Lower lobe of right lung (tissue), 2 donors: Measurements from ENCODE around the gene DNAJC6. TPM values are rescaled to one million over a fixed set of nuclear protein-coding genes. Genes with fewer than 3 reads are reported as not detected.
"Not testable (repeated sequence)": the region's sequence is repeated elsewhere in the genome, so short reads cannot be mapped to it uniquely, and the experiment has no call there.

ENCODE experiments used
- ATAC-seq, 2 donors: fragments of 200-7000 bp; cut with Tn5 transposase; one replicate each; pipeline ENCODE4 v1.9.1; 2020 to 2022; ENCODE audit warnings: mild to moderate bottlenecking in 2 of 2, moderate library complexity in 2 of 2
- DNase-seq: peaks from one replicate; pipeline ENCODE4 v3.0.0-alpha.2; 2020
- H3K27ac ChIP-seq: fragments of 200-600 bp; one replicate; pipeline ENCODE4 v1.8.0; 2022
- H3K27me3 ChIP-seq: fragments of 200-600 bp; one replicate; pipeline ENCODE4 v1.8.0; 2022; ENCODE audit warnings: low read depth
- H3K36me3 ChIP-seq: fragments of 200-600 bp; one replicate; pipeline ENCODE4 v1.8.0; 2022; ENCODE audit warnings: mild to moderate bottlenecking
- H3K4me1 ChIP-seq: fragments of 200-600 bp; one replicate; pipeline ENCODE4 v1.8.0; 2022
- H3K4me3 ChIP-seq: fragments of 200-600 bp; one replicate; pipeline ENCODE4 v1.8.0; 2022; ENCODE audit warnings: mild to moderate bottlenecking
- H3K9me3 ChIP-seq: fragments of 200-600 bp; one replicate; pipeline ENCODE4 v1.8.0; 2022
- intact Hi-C: fragments of 100-400 bp; cut with DNase I; formaldehyde crosslinking; loops from one replicate; pipeline ENCODE4 v1.11.0; 2022
- total RNA-seq: library from RNA; stranded (reverse); fragmentation: NEBNext Ultra II Directional; extraction: Animal tissue kit (Norgen Biotek cat#: 25700); gene quantifications from one replicate; pipeline ENCODE4 v1.2.1, GENCODE V29; 2021
- TF ChIP-seq, protein P1 (sequence below): fragments of 200-600 bp; IDR thresholded peaks from one replicate; pipeline ENCODE4 v1.8.0; 2022; ENCODE audit warnings: antibody characterized with exemption, mild to moderate bottlenecking
- donor health status: DM: no; HTN: yes; CAD: no; lungs with severe emphysema.

DNAJC6 gene
- total RNA-seq, 1 donor from 2014 or later, result 10.5 TPM

DNA sequence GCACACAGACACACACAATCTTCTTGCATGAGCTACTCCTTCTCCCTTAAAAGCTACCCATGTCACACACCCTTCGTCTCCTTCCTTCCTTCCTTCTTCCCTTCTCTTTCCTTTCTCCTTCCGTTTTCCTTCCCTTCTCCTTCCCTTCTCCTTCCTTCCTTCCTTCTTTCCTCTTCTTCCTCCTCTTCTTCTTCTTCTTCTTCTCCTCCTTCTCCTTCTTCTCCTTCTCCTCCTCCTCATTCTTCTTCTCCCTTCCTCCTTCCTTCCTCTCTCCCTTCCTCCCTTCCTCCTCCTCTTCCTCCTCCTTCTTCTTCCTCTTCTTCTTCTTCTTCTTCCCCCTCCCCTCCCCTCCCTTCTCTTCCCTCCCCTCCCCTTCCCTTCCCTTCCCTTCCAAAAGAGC, 59.1 kb downstream of the DNAJC6 start:
- DNase-seq (no peak), ATAC-seq (no peak)
- no peaks in the 10 kb centered on the region for H3K4me1 ChIP-seq
- H3K4me3 ChIP-seq, result no peak overlapping the region
- intact Hi-C loops, result no loop called here
- H3K27me3 ChIP-seq, result no peaks in the 10 kb centered on the region
- TF ChIP-seq, protein P1, sequence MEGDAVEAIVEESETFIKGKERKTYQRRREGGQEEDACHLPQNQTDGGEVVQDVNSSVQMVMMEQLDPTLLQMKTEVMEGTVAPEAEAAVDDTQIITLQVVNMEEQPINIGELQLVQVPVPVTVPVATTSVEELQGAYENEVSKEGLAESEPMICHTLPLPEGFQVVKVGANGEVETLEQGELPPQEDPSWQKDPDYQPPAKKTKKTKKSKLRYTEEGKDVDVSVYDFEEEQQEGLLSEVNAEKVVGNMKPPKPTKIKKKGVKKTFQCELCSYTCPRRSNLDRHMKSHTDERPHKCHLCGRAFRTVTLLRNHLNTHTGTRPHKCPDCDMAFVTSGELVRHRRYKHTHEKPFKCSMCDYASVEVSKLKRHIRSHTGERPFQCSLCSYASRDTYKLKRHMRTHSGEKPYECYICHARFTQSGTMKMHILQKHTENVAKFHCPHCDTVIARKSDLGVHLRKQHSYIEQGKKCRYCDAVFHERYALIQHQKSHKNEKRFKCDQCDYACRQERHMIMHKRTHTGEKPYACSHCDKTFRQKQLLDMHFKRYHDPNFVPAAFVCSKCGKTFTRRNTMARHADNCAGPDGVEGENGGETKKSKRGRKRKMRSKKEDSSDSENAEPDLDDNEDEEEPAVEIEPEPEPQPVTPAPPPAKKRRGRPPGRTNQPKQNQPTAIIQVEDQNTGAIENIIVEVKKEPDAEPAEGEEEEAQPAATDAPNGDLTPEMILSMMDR, result no peak
- no peak overlapping the region for H3K27ac ChIP-seq
- H3K36me3 ChIP-seq, result no peaks in the 10 kb centered on the region
- H3K9me3 ChIP-seq, result no peaks in the 10 kb centered on the region

DNA sequence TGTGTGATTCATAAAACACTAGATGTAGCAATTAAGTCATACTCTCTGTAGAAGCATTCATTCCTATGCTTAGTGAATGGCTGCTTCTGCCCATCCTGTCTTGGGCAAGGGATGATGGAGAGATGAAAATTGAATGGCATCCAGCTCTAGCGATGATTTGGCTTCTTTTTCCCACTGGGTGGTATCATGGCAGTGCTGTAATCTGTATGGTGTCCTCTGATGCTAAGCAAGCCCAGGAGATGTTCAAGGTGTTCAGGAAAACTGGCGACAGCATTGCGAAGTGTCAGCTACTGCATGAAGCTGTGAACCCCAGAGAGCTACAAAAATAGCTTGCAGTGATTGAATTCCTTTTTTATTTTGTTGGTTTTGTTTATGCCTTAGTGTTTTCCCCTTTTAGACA, 62.2 kb downstream of the DNAJC6 start:
- H3K36me3 ChIP-seq, result no peaks in the 10 kb centered on the region
- DNase-seq (no peak), ATAC-seq (no peak)
- intact Hi-C loops, result no loop called here
- H3K4me3 ChIP-seq, result no peak overlapping the region
- TF ChIP-seq, protein P1, result no peak
- H3K4me1 ChIP-seq, result no peaks in the 10 kb centered on the region
- no peaks in the 10 kb centered on the region for H3K27me3 ChIP-seq
- no peaks in the 10 kb centered on the region for H3K9me3 ChIP-seq
- H3K27ac ChIP-seq, result no peak overlapping the region

DNA sequence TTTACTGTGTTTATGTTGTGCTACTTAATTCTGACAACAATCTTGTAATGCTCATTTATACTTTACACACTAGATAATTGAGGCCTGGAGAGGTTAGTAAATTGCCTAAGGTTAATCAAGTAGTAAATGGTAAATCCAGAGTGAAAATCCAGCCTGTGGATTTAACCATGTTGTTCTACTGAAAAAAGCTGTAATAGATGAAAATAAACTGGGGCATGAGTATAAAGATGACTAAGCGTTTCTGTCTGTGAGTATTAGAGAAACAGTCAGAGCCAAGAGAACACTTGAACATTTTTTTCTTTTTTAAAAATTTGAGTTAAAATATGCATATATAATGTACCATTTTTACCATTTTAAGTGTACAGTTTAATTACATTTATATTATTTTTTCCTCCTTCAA, 63.2 kb downstream of the DNAJC6 start:
- H3K27ac ChIP-seq, result no peak overlapping the region
- no peaks in the 10 kb centered on the region for H3K36me3 ChIP-seq
- no peak for DNase-seq
- no peaks in the 10 kb centered on the region for H3K9me3 ChIP-seq
- H3K4me1 ChIP-seq, result no peaks in the 10 kb centered on the region
- no peak for ATAC-seq
- TF ChIP-seq, protein P1, result no peak
- H3K27me3 ChIP-seq, result no peaks in the 10 kb centered on the region
- intact Hi-C loops, result no loop called here
- H3K4me3 ChIP-seq, result no peak overlapping the region

DNA sequence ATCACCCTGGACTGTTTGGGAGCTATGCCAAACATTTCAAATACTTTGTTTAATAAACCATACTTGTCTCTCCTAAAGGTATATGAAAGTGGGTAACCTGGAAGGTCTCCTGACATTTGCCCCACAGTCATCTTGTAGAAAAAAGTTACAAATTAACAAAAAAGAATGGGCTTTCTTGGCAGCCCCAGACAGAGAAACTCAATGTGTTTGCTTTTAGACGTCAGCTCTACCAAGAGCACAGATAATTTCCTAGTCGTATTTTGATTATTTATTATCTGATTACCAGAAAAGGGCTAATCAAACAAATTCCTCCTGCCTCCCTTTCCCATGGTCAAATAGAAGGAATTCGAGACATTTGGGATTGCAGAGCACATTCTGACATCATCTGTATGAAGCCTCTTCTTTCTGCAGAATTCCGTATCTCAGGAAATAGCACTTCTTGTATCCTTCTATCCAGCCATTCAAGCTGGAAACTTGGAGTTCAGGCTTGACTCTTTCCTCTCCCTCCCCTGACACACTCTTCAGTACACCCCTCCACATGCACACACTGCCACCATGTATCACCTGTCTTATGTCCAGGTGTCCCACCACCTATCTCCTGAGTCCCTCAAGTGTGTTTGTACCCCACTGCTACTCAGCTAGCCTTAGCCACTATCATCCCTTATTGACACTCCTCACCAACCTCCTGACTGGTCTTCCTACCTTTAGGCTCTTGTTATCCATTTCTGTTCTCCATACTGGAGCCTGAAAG, 68.3 kb downstream of the DNAJC6 start:
- Histone ChIP-seq H3K36me3 (no peaks in the 10 kb centered on the region), H3K27me3 (no peaks in the 10 kb centered on the region), H3K4me1 (no peaks in the 10 kb centered on the region), H3K9me3 (no peaks in the 10 kb centered on the region), H3K27ac (no peak overlapping the region), H3K4me3 (no peak overlapping the region)
- intact Hi-C loops, result no loop called here
- DNase-seq (no peak), ATAC-seq (no peak)
- TF ChIP-seq, protein P1, result no peak

DNA sequence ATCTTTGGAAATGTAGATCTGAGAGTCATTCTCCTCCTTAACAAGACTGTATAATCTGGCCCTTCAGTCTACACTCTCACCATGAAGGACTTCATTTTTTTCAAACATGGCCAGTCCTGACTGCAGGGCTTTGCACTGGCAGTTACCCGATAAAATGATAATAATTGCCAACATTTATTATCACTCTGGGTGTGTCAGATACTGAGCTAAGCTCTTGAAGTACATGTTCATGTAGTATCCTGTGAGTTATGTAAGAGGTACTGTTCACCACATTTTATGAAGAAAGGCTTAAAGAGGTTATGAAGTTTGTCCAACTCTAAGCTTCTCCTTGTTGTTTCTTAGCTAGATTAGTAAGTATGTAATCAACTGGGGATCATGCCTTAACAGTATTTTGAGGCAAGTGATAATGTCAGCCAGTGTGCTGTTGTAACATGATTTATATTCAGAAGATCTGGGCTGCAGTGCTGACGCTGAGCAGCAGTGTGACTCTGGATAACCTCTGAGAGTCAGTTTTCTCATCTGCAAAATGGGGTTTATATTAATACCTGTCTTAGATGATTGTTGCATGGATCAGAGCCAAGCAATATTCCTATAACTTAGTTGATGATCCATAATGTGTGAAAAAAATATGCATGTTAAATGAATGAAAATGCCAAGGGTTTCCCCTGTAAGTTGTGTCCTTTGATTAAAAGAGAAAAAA, 69.1 kb downstream of the DNAJC6 start:
- no peak overlapping the region for H3K4me3 ChIP-seq
- intact Hi-C loops, result no loop called here
- no peaks in the 10 kb centered on the region for H3K9me3 ChIP-seq
- H3K36me3 ChIP-seq, result no peaks in the 10 kb centered on the region
- no peak for DNase-seq
- no peak for ATAC-seq
- TF ChIP-seq, protein P1, result no peak
- H3K27me3 ChIP-seq, result no peaks in the 10 kb centered on the region
- H3K27ac ChIP-seq, result no peak overlapping the region
- no peaks in the 10 kb centered on the region for H3K4me1 ChIP-seq

DNA sequence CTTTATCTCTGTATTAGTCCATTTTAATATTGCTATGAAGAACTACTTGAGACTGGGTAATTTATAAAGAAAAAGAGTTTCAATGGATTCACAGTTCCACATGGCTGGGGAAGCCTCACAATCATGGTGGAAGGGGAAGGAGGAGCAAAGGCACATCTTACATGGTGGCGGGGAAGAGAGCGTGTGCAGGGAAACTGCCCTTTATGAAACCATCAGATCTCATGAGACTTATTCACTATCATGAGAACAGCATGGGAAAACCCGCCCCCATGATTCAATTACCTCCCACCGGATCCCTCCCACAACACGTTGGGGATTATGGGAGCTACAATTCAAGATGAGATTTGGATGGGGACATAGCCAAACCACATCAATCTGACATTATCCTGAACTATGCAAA, 75.1 kb downstream of the DNAJC6 start:
- H3K4me1 ChIP-seq, DNase-seq, H3K27ac ChIP-seq, H3K9me3 ChIP-seq, H3K4me3 ChIP-seq, H3K27me3 ChIP-seq, ATAC-seq, intact Hi-C loops: not testable (repeated sequence)
- peaks cover 11% of the 10 kb centered on the region for H3K36me3 ChIP-seq
